Right renal cortex interstitium (tissue), 3 donors: ENCODE results near the gene NKX6-2. TPM values are rescaled to one million over a fixed set of nuclear protein-coding genes. Genes with fewer than 3 reads are reported as not detected.
"Not testable (repeated sequence)": the region's sequence is repeated elsewhere in the genome, so short reads cannot be mapped to it uniquely, and the experiment has no call there.

Source experiments
- DNase-seq, 3 donors: peaks; one replicate each; pipeline ENCODE4 v3.0.0-alpha.2; 2013; ENCODE audit warnings: low read depth in 3 of 3, low spot score in 2 of 3
- polyA plus RNA-seq, 3 donors: library from polyadenylated mRNA; unstranded; fragments of 120-200 nt; gene quantifications; one replicate each; pipeline ENCODE4 v1.2.1, GENCODE V29; 2013; ENCODE audit not compliant: insufficient read length in 3 of 3

NKX6-2 gene
- polyA plus RNA-seq, 3 donors: 7.1 to 8.4 (median 7.6) TPM

DNA sequence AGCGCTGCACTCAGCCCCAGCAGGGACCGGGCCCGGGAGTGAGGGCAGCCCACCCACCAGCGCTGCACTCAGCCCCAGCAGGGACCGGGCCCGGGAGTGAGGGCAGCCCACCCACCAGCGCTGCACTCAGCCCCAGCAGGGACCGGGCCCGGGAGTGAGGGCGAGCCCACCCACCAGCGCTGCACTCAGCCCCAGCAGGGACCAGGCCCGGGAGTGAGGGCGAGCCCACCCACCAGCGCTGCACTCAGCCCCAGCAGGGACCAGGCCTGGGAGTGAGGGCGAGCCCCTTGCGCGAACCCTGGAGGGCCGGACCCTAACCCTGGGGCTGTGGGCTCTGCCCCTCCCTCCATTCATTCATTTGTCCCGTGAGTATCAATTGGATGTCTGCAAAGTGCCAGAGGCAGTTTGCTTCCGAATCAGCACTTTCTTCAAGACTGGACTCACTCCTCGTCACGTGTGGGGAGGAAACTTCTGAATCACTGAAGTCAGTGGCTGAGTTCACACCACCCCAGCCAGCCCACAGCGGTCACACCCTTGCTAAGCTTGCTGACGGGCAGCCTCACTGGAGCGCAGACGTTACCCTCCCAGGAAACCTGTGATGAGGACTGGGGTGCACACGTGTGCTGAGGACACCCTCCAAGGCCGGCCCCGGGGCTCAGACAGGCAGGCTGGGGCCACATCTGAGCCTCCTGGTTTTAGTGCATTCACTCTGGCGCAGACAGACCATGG lies 42.6 kb downstream of the NKX6-2 start:
- DNase-seq: not testable (repeated sequence)

DNA sequence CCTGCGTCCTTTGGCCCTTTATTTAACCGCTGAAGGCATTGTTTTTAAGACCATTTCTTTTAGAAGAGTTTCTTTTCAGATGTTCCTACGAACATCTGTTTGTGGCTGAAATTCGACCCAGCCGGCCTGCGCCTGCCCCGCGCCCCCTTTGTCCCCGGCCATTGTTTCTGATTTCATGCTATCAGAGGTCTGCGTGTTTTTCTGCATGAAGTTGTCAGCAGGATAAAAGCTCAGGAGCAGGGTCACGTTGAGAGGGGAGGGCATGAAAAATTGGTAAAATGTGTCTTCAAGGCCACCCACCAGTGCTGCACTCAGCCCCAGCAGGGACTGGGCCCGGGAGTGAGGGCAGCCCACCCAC lies 43.1 kb downstream of the NKX6-2 start:
- no peak for DNase-seq

DNA sequence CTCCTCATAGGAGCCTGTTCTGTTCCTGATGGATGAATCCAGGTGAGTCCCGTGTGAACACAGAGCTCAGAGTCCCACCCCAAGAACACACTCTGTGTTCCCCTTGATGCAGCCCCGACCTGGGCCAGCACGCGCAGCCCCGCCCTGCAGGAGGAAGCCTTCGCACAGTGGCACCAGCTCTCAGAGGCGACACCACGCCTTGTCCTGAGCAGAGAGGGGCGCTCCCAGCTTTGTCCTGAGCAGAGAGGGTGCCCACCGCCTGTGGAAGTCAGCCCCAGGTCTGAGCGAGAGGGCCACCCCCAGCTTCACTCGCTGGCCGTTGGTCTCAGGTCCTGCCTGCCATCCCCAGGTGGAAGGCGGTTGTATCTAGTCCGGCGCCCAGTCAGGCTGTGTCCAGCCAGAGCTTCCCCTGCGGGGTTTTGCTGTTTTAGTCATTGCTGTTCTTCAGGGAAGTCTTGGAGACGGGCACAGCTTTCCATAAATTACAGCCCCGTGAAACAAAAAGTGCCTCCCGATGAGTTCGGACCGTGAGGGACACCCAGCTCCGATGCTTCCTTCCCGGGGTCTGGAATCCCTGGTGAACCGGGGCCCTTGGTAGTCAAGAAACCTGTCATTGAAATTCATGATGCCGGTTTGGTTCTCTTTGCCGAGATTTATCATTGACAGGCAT lies 43.6 kb downstream of the NKX6-2 start:
- DNase-seq: no peak

DNA sequence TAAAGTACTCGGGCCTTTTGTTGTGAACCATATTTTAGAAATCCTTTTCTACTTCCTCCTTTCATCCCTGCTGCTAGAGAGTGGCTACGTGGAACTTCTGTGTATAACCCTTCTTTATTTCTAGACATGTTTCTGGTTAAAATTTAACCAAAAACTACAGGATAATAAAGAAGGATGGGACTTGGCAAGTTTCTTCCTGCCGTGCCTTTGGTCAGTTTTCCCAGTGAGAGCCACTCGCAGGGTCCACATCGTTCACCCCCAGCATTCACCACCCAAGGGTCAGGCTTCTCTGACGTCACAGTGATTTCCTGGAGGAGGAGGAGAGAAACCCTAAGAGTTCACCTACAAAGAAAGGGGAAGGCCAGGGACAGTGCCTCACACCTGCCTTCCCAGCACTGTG lies 45.4 kb downstream of the NKX6-2 start:
- no peak for DNase-seq

DNA sequence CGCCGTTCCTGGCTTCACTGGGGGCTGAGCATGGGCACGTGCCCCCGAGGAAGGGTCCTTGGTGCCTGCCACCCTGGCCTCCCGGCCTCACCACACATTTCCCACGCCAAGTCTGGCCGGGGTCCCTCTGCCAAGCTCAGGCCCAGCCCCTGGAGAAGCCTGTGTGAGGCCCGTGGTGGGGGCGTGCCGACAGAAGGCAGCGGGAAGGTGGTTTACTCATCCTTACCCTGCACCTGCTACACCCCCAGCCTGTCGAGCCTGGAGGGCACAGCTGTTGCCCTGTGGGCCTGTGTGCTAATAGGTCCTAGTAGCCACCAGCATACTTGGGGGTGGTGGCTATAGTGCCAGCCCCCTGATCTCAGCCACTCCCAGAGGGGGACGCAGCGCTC lies 46.7 kb downstream of the NKX6-2 start:
- no peak for DNase-seq

DNA sequence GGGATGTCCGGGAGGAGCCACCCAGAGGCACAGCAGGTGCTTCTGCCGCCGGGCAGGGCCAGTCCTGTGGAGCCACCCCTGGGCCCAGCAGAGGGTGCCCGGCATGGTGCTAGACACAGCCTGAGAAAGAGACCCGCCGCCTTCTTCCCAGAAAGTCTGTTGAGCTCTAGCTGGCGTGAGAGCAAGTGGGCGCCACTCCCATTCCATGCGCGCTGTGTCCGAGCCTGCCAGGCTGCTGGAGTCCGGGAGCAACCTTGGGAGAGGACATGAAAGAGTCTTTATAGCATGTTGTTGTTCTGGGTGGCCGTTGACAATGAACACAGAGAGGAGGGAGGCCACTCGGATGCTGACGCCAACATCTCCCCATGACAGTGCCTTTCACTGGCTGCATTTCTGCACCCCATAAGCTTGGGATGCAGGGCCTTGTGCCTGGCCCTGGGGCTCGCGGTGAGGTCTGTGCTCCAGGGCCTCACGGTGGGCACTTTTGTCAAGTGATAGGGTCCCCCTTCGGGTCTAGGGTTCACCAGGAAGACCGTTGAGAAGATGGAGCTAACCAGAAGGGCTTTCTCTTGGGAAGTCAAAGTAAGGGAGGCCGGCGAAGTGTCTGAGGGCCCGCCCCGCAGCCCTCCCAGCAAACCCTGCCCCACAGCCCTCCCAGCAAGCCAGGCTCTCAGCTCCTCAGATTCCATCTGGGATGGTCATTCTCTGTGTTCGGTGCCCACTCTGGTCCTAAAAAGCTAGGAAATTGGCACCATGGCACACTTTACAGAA lies 47.3 kb downstream of the NKX6-2 start:
- DNase-seq: no peak

DNA sequence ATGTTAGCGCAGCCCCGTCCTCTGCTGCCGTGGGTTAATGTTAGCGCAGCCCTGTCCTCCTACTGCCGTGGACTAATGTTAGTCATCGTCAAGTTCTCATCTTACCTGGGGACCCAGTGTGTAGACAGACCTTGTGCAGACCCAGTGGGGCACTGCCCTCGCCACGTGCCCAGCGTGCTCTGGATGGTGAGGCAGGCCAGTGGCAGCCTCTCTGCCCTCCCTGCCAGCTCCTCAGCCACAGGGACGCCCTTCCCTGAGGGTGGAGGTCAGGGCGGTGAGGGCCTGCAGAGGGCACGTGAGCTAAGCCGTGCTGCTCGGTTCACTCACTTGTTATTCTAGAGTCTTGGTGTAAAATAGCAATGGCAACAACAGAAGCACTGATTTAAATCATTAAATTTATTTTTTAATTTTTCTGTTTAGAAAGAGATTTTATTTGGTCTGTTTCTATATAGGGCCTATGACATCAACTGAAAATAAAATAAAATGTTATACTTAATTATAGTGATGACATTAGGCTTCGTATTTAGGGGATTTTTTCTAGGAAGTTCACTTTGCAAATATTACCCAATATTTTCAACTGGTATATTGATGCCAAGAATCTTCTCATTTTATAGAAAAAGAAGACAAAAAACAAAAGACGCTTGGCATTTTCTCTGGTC lies 48.4 kb downstream of the NKX6-2 start:
- no peak for DNase-seq

DNA sequence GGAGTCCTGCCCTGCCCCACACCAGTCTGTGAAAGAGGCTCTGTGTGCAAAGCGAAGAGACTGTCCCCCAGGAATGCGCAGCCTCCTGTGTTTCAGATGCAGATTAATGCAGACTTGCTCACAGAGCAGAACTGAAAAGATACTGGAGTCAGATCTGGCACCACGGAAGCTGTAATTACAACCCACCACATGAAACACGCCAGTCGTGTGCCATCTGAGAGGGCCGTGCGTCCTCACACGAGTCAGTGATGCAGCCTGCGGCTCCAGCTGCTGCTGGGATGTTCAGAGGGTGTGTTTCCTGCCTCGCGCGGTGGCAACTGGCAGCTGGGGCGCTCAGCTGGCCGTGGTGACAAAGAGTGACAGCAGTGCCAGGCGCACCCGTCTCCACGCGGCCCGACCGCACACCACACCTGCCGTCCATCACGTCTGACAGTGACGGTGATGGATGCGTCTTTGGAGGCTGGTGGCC lies 50.0 kb downstream of the NKX6-2 start:
- no peak for DNase-seq

DNA sequence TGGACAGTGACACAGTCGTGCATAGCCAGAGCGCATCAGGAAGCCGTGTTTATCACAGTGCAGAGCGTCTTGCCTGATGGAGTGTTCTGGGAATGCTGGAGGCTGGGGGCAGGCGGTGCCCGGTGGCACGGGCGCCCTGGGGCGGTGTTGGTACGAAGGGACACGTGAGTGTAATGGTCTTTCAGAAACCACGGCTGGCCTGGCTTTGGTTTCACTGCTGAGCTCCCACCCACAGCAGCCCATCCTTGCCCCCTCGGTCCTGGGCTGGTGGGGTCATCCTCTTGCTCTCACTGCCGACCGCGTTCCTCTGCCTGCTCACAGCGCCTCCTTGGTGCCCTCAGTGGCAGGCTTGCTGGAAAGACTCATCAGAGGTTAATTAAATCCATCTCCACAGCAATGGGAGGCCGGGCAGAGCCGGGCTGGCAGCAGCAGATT lies 50.6 kb downstream of the NKX6-2 start:
- no peak for DNase-seq

DNA sequence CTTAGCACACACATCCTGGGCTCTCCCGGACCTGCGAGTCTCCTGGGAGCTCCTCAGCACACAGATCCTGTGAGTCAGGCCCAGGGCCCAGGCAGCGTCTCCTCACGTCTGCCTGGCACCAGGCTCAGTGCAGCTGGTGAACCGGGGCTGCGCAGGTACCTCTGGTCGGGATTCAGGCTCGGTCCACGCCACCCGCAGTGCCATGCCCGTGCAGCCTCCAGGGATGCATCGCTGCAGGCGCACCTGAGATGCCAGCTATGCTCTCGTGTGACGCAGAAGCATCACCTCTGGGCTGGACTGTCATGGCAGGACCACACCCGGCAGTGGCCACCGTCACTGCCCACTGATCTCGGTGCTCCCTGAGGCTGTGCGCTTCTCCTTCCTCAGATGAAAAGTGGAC lies 52.0 kb downstream of the NKX6-2 start:
- DNase-seq: no peak

Other genes with a start within 250 kb of the NKX6-2 start
- gene INPP5A, start 248.4 kb downstream of the NKX6-2 start, polyA plus RNA-seq: 10 to 100 TPM; 35.1 to 36.4 (median 35.4) TPM
- 1 to 10 TPM; 6.1 to 7.8 (median 6.7) TPM for gene CFAP46, start 156.4 kb upstream of the NKX6-2 start, polyA plus RNA-seq